ENCODE data around the gene TRAF6.

The TRAF6 gene

GRCh38 chr11:36454551-36454940 is 55.5 kb downstream of the TRAF6 start:
- TF ChIP-seq EP300 (IDR thresholded peaks at IDR 0.05; ENCODE audit: borderline replicate concordance) (no peak), NFIC (IDR thresholded peaks at IDR 0.05) (no peak), TEAD4 (IDR thresholded peaks at IDR 0.05) (no peak), CREB1 (IDR thresholded peaks at IDR 0.05; ENCODE audit: low read depth) (no peak), EGR1 (IDR thresholded peaks at IDR 0.05) (no peak), REST (IDR thresholded peaks at IDR 0.05; ENCODE audit: low read depth) (no peak), RAD21 (IDR thresholded peaks at IDR 0.05; ENCODE audit: low read depth) (no peak), TCF12 (IDR thresholded peaks at IDR 0.05; ENCODE audit: low read depth) (no peak), CEBPB (IDR thresholded peaks at IDR 0.05) (no peak), FOXM1 (IDR thresholded peaks at IDR 0.05; ENCODE audit: borderline replicate concordance, low read depth) (no peak), USF1 (IDR thresholded peaks at IDR 0.05) (no peak), TAF1 (IDR thresholded peaks at IDR 0.05; ENCODE audit: low read depth) (no peak), YY1 (IDR thresholded peaks at IDR 0.05; ENCODE audit: low read depth) (no peak), ZBTB7A (IDR thresholded peaks at IDR 0.05; ENCODE audit: low read depth) (no peak)
- TF ChIP-seq, protein P1, sequence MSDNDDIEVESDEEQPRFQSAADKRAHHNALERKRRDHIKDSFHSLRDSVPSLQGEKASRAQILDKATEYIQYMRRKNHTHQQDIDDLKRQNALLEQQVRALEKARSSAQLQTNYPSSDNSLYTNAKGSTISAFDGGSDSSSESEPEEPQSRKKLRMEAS (IDR thresholded peaks at IDR 0.05) = no peak

GRCh38 chr11:36453678-36454077 is 56.4 kb downstream of the TRAF6 start:
- no peak for TF ChIP-seq EP300 (IDR thresholded peaks at IDR 0.05; ENCODE audit: borderline replicate concordance)
- TF ChIP-seq ZBTB7A (IDR thresholded peaks at IDR 0.05; ENCODE audit: low read depth) = no peak
- no peak for TF ChIP-seq TCF12 (IDR thresholded peaks at IDR 0.05; ENCODE audit: low read depth)
- no peak for TF ChIP-seq REST (IDR thresholded peaks at IDR 0.05; ENCODE audit: low read depth)
- TF ChIP-seq, protein P1 (IDR thresholded peaks at IDR 0.05) = no peak
- TF ChIP-seq RAD21 (IDR thresholded peaks at IDR 0.05; ENCODE audit: low read depth) = no peak
- no peak for TF ChIP-seq YY1 (IDR thresholded peaks at IDR 0.05; ENCODE audit: low read depth)
- TF ChIP-seq TEAD4 (IDR thresholded peaks at IDR 0.05) = no peak
- TF ChIP-seq USF1 (IDR thresholded peaks at IDR 0.05) = no peak
- TF ChIP-seq NFIC (IDR thresholded peaks at IDR 0.05) = no peak

GRCh38 chr11:36452961-36453360 is 57.1 kb downstream of the TRAF6 start:
- TF ChIP-seq NFIC (IDR thresholded peaks at IDR 0.05) = no peak
- TF ChIP-seq YY1 (IDR thresholded peaks at IDR 0.05; ENCODE audit: low read depth) = no peak
- no peak for TF ChIP-seq CEBPB (IDR thresholded peaks at IDR 0.05)
- no peak for TF ChIP-seq TEAD4 (IDR thresholded peaks at IDR 0.05)
- TF ChIP-seq TAF1 (IDR thresholded peaks at IDR 0.05; ENCODE audit: low read depth) = no peak
- TF ChIP-seq EGR1 (IDR thresholded peaks at IDR 0.05) = no peak
- TF ChIP-seq, protein P1 (IDR thresholded peaks at IDR 0.05) = no peak
- no peak for TF ChIP-seq USF1 (IDR thresholded peaks at IDR 0.05)
- TF ChIP-seq FOXM1 (IDR thresholded peaks at IDR 0.05; ENCODE audit: borderline replicate concordance, low read depth) = no peak
- TF ChIP-seq EP300 (IDR thresholded peaks at IDR 0.05; ENCODE audit: borderline replicate concordance) = no peak
- no peak for TF ChIP-seq CREB1 (IDR thresholded peaks at IDR 0.05; ENCODE audit: low read depth)
- TF ChIP-seq ZBTB7A (IDR thresholded peaks at IDR 0.05; ENCODE audit: low read depth) = no peak
- TF ChIP-seq RAD21 (IDR thresholded peaks at IDR 0.05; ENCODE audit: low read depth) = no peak
- no peak for TF ChIP-seq TCF12 (IDR thresholded peaks at IDR 0.05; ENCODE audit: low read depth)
- TF ChIP-seq REST (IDR thresholded peaks at IDR 0.05; ENCODE audit: low read depth) = no peak
